Measurements from ENCODE around the gene FBXO38.

FBXO38 gene

DNA sequence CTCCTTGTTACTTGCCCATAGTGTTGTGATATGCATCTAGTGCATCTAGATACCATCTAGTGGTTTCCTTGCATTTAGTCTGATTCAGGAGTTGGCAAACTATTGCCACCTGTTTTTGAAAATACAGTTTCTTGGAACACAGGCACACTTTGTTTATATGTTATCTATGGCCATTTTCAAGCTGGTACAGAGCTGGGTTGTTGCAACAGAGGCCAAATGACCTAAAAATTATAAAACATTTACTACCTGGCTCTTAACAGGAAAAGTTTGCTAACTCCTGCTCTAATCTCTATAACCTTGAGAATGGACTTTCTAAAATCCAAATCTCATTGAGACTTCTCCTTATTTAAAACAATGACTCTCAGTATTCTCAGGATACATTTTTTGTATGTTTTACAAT, 19.4 kb upstream of the FBXO38 start:
- no peaks in the 10 kb centered on the region for H3K4me1 ChIP-seq (ENCODE audit: insufficient read depth, low read length, poor library complexity, severe bottlenecking)
- H3K9ac ChIP-seq (ENCODE audit: low read depth, low read length, poor library complexity, severe bottlenecking) = no peak overlapping the region
- no peaks in the 10 kb centered on the region for H3F3A ChIP-seq (ENCODE audit: low read depth)
- H3K4me3 ChIP-seq (ENCODE audit: low read length, poor library complexity, severe bottlenecking) = no peak overlapping the region
- H3K4me2 ChIP-seq (ENCODE audit: low read depth, low read length, poor library complexity, severe bottlenecking) = no peak overlapping the region
- peaks cover 12% of the 10 kb centered on the region for H3K27me3 ChIP-seq (ENCODE audit: insufficient read depth, low read length, poor library complexity, severe bottlenecking)
- TF ChIP-seq CTCF (conservative IDR thresholded peaks at IDR 0.05; ENCODE audit: low read length) = no peak
- TF ChIP-seq EZH2phosphoT487 (IDR thresholded peaks at IDR 0.05; ENCODE audit: borderline replicate concordance) = no peak
- H4K20me1 ChIP-seq (ENCODE audit: insufficient read depth, low read length, poor library complexity, severe bottlenecking) = no peaks in the 10 kb centered on the region
- H3K79me2 ChIP-seq (ENCODE audit: insufficient read depth, low read length) = no peaks in the 10 kb centered on the region
- H3K36me3 ChIP-seq (ENCODE audit: insufficient read depth, low read length) = no peaks in the 10 kb centered on the region
- no peak overlapping the region for H2AFZ ChIP-seq (ENCODE audit: low read length)
- H3K9me2 ChIP-seq (replicated peaks; ENCODE audit: low read depth, low read length) = no peaks in the 10 kb centered on the region
- no peaks in the 10 kb centered on the region for H3K9me3 ChIP-seq (ENCODE audit: insufficient read depth, low read depth, low read length)

DNA sequence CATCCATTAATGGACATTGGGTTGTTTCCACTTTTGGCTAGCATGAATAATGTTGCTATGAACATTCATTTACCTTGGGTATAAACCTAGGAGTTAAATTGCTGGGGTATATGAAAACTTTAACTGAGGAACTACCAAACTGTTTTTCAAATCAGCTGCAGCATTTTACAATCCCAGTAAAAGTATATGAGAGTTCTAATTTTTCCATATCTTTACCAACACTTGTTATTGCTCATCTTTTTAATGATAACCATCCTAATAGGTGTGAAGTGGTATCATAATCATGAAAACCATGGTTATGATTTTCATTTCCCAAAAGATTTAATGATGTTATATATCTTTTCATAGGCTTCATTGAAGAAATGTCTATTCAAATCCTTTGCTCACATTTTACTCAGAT, 15.5 kb upstream of the FBXO38 start:
- TF ChIP-seq CTCF (conservative IDR thresholded peaks at IDR 0.05; ENCODE audit: low read length) = no peak
- no peak for TF ChIP-seq EZH2phosphoT487 (IDR thresholded peaks at IDR 0.05; ENCODE audit: borderline replicate concordance)
- no peak overlapping the region for H3K4me3 ChIP-seq (ENCODE audit: low read length, poor library complexity, severe bottlenecking)
- H3K36me3 ChIP-seq (ENCODE audit: insufficient read depth, low read length) = no peaks in the 10 kb centered on the region

DNA sequence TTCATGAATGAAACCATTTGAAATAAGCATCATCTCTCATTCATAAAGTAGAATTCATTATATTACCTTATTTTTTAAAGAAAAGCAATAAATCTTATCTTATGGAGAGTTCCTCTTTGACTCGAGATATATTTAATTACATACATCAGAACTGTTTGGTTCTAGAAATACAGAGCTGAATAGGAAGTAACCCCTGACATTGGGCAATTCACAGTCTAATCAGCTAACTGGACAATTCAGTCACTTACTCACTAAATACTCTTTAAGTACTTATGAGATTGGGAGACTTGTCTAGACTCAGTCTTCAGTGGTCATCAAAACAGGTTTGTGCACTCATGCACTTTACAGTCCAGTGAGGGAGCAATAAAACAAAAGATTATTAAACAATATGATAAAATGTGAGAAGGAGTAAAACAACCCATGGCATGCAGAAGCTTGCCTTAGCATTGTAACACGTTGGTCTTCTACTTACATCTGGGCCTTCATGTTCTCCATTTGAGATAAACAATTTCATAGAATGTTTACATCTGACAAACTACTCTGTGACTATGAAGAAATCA, 11.5 kb upstream of the FBXO38 start:
- H4K20me1 ChIP-seq (ENCODE audit: insufficient read depth, low read length, poor library complexity, severe bottlenecking) = no peaks in the 10 kb centered on the region
- no peaks in the 10 kb centered on the region for H3F3A ChIP-seq (ENCODE audit: low read depth)
- H3K79me2 ChIP-seq (ENCODE audit: insufficient read depth, low read length) = no peaks in the 10 kb centered on the region
- no peak overlapping the region for H3K9ac ChIP-seq (ENCODE audit: low read depth, low read length, poor library complexity, severe bottlenecking)
- H3K9me3 ChIP-seq (ENCODE audit: insufficient read depth, low read depth, low read length) = no peaks in the 10 kb centered on the region
- H3K4me1 ChIP-seq (ENCODE audit: insufficient read depth, low read length, poor library complexity, severe bottlenecking) = no peaks in the 10 kb centered on the region
- H2AFZ ChIP-seq (ENCODE audit: low read length) = no peak overlapping the region
- no peaks in the 10 kb centered on the region for H3K27me3 ChIP-seq (ENCODE audit: insufficient read depth, low read length, poor library complexity, severe bottlenecking)
- H3K4me3 ChIP-seq (ENCODE audit: low read length, poor library complexity, severe bottlenecking) = no peak overlapping the region
- no peaks in the 10 kb centered on the region for H3K9me2 ChIP-seq (replicated peaks; ENCODE audit: low read depth, low read length)
- no peak overlapping the region for H3K4me2 ChIP-seq (ENCODE audit: low read depth, low read length, poor library complexity, severe bottlenecking)
- H3K36me3 ChIP-seq (ENCODE audit: insufficient read depth, low read length) = no peaks in the 10 kb centered on the region
- no peak for TF ChIP-seq CTCF (conservative IDR thresholded peaks at IDR 0.05; ENCODE audit: low read length)
- TF ChIP-seq EZH2phosphoT487 (IDR thresholded peaks at IDR 0.05; ENCODE audit: borderline replicate concordance) = no peak

More for the DNA sequence above, 15.5 kb upstream of the FBXO38 start:
- Histone ChIP-seq H3K9ac (ENCODE audit: low read depth, low read length, poor library complexity, severe bottlenecking) (no peak overlapping the region), H4K20me1 (ENCODE audit: insufficient read depth, low read length, poor library complexity, severe bottlenecking) (no peaks in the 10 kb centered on the region), H3K9me3 (ENCODE audit: insufficient read depth, low read depth, low read length) (no peaks in the 10 kb centered on the region), H3K4me1 (ENCODE audit: insufficient read depth, low read length, poor library complexity, severe bottlenecking) (no peaks in the 10 kb centered on the region), H3K4me2 (ENCODE audit: low read depth, low read length, poor library complexity, severe bottlenecking) (no peak overlapping the region), H3F3A (ENCODE audit: low read depth) (no peaks in the 10 kb centered on the region), H2AFZ (ENCODE audit: low read length) (no peak overlapping the region), H3K27me3 (ENCODE audit: insufficient read depth, low read length, poor library complexity, severe bottlenecking) (peaks cover 12% of the 10 kb centered on the region), H3K79me2 (ENCODE audit: insufficient read depth, low read length) (no peaks in the 10 kb centered on the region), H3K9me2 (replicated peaks; ENCODE audit: low read depth, low read length) (no peaks in the 10 kb centered on the region)
